Measurements from ENCODE around the gene GTF3C5.

GRCh38 chr9:133104718-133105460 is 74.1 kb downstream of the GTF3C5 start:
- TF ChIP-seq POLR2A (IDR thresholded peaks at IDR 0.05; ENCODE audit: low read length) (no peak), GATA1 (IDR thresholded peaks at IDR 0.05; ENCODE audit: low read depth, low read length) (no peak)

All from erythroblast (primary cell).